ENCODE data around the gene CRABP2.

CRABP2 gene

GRCh38 chr1:156654700-156655099, 50.7 kb downstream of the CRABP2 start:
- no peak for DNase-seq (ENCODE audit: low read depth)

GRCh38 chr1:156652992-156653355, 52.4 kb downstream of the CRABP2 start:
- DNase-seq (ENCODE audit: low read depth), result no peak

- no peak for DNase-seq (ENCODE audit: low read depth)
Measured at GRCh38 chr1:156652131-156652991, 53.0 kb downstream of the CRABP2 start.
